Sigmoid colon (tissue), 4 donors: Measurements from ENCODE around the gene BIK.

Experiments used
- CTCF ChIP-seq, 4 experiments: fragments of 450-650 bp in 3 of 4; fragments of 200-600 bp in 1 of 4; IDR thresholded peaks; one replicate each; pipeline ENCODE4 v1.5.1; 2016 to 2019; ENCODE audit warnings: antibody characterized with exemption in 4 of 4, mild to moderate bottlenecking in 3 of 4, moderate library complexity in 2 of 4
- EP300 ChIP-seq, 4 donors: sonication (generic); formaldehyde crosslinking; IDR thresholded peaks; one replicate each; pipeline ENCODE4 v1.6.1; 2017; ENCODE audit warnings: antibody characterized with exemption in 4 of 4
- POLR2AphosphoS5 ChIP-seq, 4 donors: sonication (generic); formaldehyde crosslinking; IDR thresholded peaks; one replicate each; pipeline ENCODE4 v1.6.1; 2017; ENCODE audit warnings: antibody characterized with exemption in 4 of 4

- TF ChIP-seq EP300 (IDR thresholded peaks at IDR 0.05) (no peak), CTCF (IDR thresholded peaks at IDR 0.05) (no peak), POLR2AphosphoS5 (IDR thresholded peaks at IDR 0.05) (peak; percentile 35 to 73 (median 64))
Observed at GRCh38 chr22:43151251-43152002, 40.9 kb downstream of the BIK start, which contains the start of gene TSPO.
